WTC11 (cell line): Measurements from ENCODE around the gene UBE3A. TPM values are rescaled to one million over a fixed set of nuclear protein-coding genes. Genes with fewer than 3 reads are reported as not detected.
"Not testable (repeated sequence)": the region's sequence is repeated elsewhere in the genome, so short reads cannot be mapped to it uniquely, and the experiment has no call there.

Experiments used
- ATAC-seq: fragments of 200-7000 bp; cut with Tn5 transposase; 2 replicates; pipeline ENCODE4 v1.10.0; 2021; ENCODE audit warnings: mild to moderate bottlenecking, moderate library complexity
- CTCF ChIA-PET: fragments of 300-600 bp; sonication (Branson Sonifier 250); formaldehyde crosslinking; loops from one replicate; lab custom pipeline; 2021; ENCODE audit warnings: antibody characterized with exemption; lab: Charles Lee
- POLR2A ChIA-PET: fragments of 350-600 bp; sonication (Branson Sonifier 250); formaldehyde crosslinking; loops from one replicate; lab custom pipeline; 2021; ENCODE audit warnings: antibody characterized with exemption; lab: Charles Lee
- DNase-seq: peaks from one replicate; pipeline ENCODE4 v3.0.0; 2021; ENCODE audit warnings: low spot score
- H3K27ac Mint-ChIP-seq: 2 replicates; pipeline ENCODE4 v1.8.0; 2021; ENCODE audit warnings: mixed read lengths
- H3K27me3 Mint-ChIP-seq: 2 replicates; pipeline ENCODE4 v1.8.0; 2021; ENCODE audit warnings: low read depth, mild to moderate bottlenecking, moderate library complexity, mixed read lengths
- H3K36me3 Mint-ChIP-seq: 2 replicates; pipeline ENCODE4 v1.8.0; 2021; ENCODE audit warnings: mixed read lengths
- H3K4me1 Mint-ChIP-seq: 2 replicates; pipeline ENCODE4 v1.8.0; 2022; ENCODE audit warnings: mixed read lengths
- H3K4me3 Mint-ChIP-seq: 2 replicates; pipeline ENCODE4 v1.8.0; 2021; ENCODE audit warnings: mild to moderate bottlenecking, moderate library complexity, mixed read lengths
- H3K9me3 Mint-ChIP-seq: 2 replicates; pipeline ENCODE4 v1.8.0; 2021; ENCODE audit warnings: mixed read lengths
- JAZF1 ChIP-seq: fragments of 250-450 bp; sonication (Bioruptor Pico); IDR thresholded peaks from 2 replicates; pipeline ENCODE4 v1.9.0; 2021; ENCODE audit warnings: moderate library complexity, mild to moderate bottlenecking, inconsistent platforms
- MYBL2 ChIP-seq: sonication (generic); formaldehyde crosslinking; IDR thresholded peaks from 2 replicates; pipeline ENCODE4 v1.8.1; 2023; ENCODE audit warnings: mild to moderate bottlenecking, moderate library complexity, missing genetic modification reagents
- NFYB ChIP-seq: sonication (generic); formaldehyde crosslinking; conservative IDR thresholded peaks from 2 replicates; pipeline ENCODE4 v1.8.0; 2022; ENCODE audit warnings: low read depth, missing genetic modification reagents
- NR2C2 ChIP-seq: sonication (generic); formaldehyde crosslinking; IDR thresholded peaks from 2 replicates; pipeline ENCODE4 v1.8.0; 2022; ENCODE audit warnings: mild to moderate bottlenecking, missing genetic modification reagents
- OVOL2 ChIP-seq: fragments of 250-450 bp; sonication (Bioruptor Pico); IDR thresholded peaks from 2 replicates; pipeline ENCODE4 v1.9.0; 2021; ENCODE audit warnings: mild to moderate bottlenecking, borderline replicate concordance
- RELA ChIP-seq: sonication (generic); formaldehyde crosslinking; IDR thresholded peaks from 2 replicates; pipeline ENCODE4 v1.8.1; 2022; ENCODE audit warnings: missing genetic modification reagents, mild to moderate bottlenecking, borderline replicate concordance
- SMAD3 ChIP-seq: sonication (generic); formaldehyde crosslinking; IDR thresholded peaks from 2 replicates; pipeline ENCODE4 v1.8.0; 2022; ENCODE audit warnings: missing genetic modification reagents, mild to moderate bottlenecking, borderline replicate concordance
- TP53 ChIP-seq: sonication (generic); formaldehyde crosslinking; IDR thresholded peaks from 2 replicates; pipeline ENCODE4 v1.8.1; 2023; ENCODE audit warnings: mild to moderate bottlenecking, missing genetic modification reagents
- ZNF138 ChIP-seq: sonication (generic); formaldehyde crosslinking; conservative IDR thresholded peaks from 2 replicates; pipeline ENCODE4 v1.8.1; 2022; ENCODE audit warnings: mild to moderate bottlenecking, moderate library complexity, missing genetic modification reagents
- ZNF317 ChIP-seq: sonication (generic); formaldehyde crosslinking; IDR thresholded peaks from 2 replicates; pipeline ENCODE4 v1.8.1; 2023; ENCODE audit warnings: low read depth, mild to moderate bottlenecking, moderate library complexity, missing genetic modification reagents, borderline replicate concordance
- total RNA-seq: library from RNA; stranded (reverse); gene quantifications from 3 replicates; pipeline ENCODE4 v1.2.3, GENCODE V29; 2021
- TF ChIP-seq, protein P1 (sequence below): sonication (generic); formaldehyde crosslinking; IDR thresholded peaks from 2 replicates; pipeline ENCODE4 v1.8.1; 2023; ENCODE audit warnings: mild to moderate bottlenecking, moderate library complexity, missing genetic modification reagents
- TF ChIP-seq, protein P2 (sequence below): fragments of 200-600 bp; IDR thresholded peaks from 2 replicates; pipeline ENCODE4 v1.8.0; 2022; ENCODE audit warnings: antibody characterized with exemption
- TF ChIP-seq, protein P3 (sequence below): sonication (generic); formaldehyde crosslinking; IDR thresholded peaks from 2 replicates; pipeline ENCODE4 v1.8.1; 2023; ENCODE audit warnings: mild to moderate bottlenecking, missing genetic modification reagents
- TF ChIP-seq, protein P4 (sequence below): sonication (generic); formaldehyde crosslinking; IDR thresholded peaks from 2 replicates; pipeline ENCODE4 v1.8.1; 2023; ENCODE audit warnings: mild to moderate bottlenecking, missing genetic modification reagents, borderline replicate concordance
- TF ChIP-seq, protein P5 (sequence below): sonication (generic); formaldehyde crosslinking; IDR thresholded peaks from 2 replicates; pipeline ENCODE4 v1.8.1; 2022; ENCODE audit warnings: mild to moderate bottlenecking, missing genetic modification reagents, moderate library complexity, borderline replicate concordance

Gene UBE3A
- total RNA-seq, 1 experiment from 2014 or later, result 120 TPM

DNA sequence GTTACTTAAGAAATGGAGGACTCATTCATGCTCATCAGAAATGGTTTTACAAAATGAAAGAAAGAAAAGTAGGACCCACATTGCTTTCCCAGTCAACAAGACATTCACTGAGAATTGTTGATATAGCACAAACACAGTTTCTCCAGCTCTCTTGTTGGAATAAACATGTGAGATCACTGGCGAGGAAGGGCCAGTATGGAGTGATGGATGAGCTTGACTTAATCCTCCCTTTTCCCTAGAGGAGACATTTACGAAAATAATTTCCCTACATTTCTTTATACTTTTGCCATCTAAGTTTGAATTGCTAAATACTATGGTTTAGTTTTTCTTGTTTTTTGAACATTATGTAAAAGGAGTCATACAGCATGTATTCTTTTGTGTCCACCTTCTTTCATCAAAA, 15.9 kb upstream of the UBE3A start:
- no peak overlapping the region for H3K27ac Mint-ChIP-seq

DNA sequence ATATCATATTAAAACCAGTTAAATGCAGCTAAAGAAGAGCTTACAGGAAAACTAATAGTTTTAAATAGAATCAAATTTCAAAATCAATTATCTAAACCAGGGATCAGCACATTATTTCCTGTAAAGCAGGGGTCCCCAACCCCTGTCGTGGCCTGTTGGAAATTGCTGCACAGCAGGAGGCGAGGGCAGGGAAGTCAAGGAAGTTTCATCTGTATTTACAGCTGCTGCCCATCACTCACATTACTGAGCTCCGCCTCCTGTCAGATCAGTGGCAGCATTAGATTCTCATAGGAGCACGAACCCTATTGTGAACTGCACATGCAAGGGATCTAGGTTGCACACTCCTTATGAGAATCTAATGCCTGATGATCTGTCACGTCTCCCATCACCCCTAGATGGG, 14.4 kb upstream of the UBE3A start:
- H3K27me3 Mint-ChIP-seq, POLR2A ChIA-PET, H3K27ac Mint-ChIP-seq, ATAC-seq, H3K4me3 Mint-ChIP-seq, CTCF ChIA-PET, DNase-seq, H3K4me1 Mint-ChIP-seq: not testable (repeated sequence)
- Mint-ChIP-seq H3K9me3 (peaks cover 49% of the 10 kb centered on the region), H3K36me3 (peaks cover 16% of the 10 kb centered on the region)

More for the DNA sequence above, 15.9 kb upstream of the UBE3A start:
- no peak for DNase-seq
- Mint-ChIP-seq H3K4me1 (no peaks in the 10 kb centered on the region), H3K27me3 (no peaks in the 10 kb centered on the region), H3K4me3 (no peak overlapping the region)
- CTCF ChIA-PET, result no interaction called here
- TF ChIP-seq, protein P1, sequence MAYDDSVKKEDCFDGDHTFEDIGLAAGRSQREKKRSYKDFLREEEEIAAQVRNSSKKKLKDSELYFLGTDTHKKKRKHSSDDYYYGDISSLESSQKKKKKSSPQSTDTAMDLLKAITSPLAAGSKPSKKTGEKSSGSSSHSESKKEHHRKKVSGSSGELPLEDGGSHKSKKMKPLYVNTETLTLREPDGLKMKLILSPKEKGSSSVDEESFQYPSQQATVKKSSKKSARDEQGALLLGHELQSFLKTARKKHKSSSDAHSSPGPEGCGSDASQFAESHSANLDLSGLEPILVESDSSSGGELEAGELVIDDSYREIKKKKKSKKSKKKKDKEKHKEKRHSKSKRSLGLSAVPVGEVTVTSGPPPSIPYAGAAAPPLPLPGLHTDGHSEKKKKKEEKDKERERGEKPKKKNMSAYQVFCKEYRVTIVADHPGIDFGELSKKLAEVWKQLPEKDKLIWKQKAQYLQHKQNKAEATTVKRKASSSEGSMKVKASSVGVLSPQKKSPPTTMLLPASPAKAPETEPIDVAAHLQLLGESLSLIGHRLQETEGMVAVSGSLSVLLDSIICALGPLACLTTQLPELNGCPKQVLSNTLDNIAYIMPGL (CRISPR knock-in tag), result no peak
- no peak for TF ChIP-seq ZNF138
- TF ChIP-seq, protein P2, sequence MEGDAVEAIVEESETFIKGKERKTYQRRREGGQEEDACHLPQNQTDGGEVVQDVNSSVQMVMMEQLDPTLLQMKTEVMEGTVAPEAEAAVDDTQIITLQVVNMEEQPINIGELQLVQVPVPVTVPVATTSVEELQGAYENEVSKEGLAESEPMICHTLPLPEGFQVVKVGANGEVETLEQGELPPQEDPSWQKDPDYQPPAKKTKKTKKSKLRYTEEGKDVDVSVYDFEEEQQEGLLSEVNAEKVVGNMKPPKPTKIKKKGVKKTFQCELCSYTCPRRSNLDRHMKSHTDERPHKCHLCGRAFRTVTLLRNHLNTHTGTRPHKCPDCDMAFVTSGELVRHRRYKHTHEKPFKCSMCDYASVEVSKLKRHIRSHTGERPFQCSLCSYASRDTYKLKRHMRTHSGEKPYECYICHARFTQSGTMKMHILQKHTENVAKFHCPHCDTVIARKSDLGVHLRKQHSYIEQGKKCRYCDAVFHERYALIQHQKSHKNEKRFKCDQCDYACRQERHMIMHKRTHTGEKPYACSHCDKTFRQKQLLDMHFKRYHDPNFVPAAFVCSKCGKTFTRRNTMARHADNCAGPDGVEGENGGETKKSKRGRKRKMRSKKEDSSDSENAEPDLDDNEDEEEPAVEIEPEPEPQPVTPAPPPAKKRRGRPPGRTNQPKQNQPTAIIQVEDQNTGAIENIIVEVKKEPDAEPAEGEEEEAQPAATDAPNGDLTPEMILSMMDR, result no peak
- no peak for TF ChIP-seq MYBL2
- TF ChIP-seq RELA (CRISPR knock-in tag), result no peak
- TF ChIP-seq OVOL2, result no peak
- TF ChIP-seq TP53, result no peak
- no peak for TF ChIP-seq SMAD3
- TF ChIP-seq NR2C2 (CRISPR knock-in tag), result no peak
- TF ChIP-seq JAZF1 (CRISPR knock-in tag), result no peak
- TF ChIP-seq, protein P3, sequence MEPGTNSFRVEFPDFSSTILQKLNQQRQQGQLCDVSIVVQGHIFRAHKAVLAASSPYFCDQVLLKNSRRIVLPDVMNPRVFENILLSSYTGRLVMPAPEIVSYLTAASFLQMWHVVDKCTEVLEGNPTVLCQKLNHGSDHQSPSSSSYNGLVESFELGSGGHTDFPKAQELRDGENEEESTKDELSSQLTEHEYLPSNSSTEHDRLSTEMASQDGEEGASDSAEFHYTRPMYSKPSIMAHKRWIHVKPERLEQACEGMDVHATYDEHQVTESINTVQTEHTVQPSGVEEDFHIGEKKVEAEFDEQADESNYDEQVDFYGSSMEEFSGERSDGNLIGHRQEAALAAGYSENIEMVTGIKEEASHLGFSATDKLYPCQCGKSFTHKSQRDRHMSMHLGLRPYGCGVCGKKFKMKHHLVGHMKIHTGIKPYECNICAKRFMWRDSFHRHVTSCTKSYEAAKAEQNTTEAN, result no peak
- TF ChIP-seq, protein P4, sequence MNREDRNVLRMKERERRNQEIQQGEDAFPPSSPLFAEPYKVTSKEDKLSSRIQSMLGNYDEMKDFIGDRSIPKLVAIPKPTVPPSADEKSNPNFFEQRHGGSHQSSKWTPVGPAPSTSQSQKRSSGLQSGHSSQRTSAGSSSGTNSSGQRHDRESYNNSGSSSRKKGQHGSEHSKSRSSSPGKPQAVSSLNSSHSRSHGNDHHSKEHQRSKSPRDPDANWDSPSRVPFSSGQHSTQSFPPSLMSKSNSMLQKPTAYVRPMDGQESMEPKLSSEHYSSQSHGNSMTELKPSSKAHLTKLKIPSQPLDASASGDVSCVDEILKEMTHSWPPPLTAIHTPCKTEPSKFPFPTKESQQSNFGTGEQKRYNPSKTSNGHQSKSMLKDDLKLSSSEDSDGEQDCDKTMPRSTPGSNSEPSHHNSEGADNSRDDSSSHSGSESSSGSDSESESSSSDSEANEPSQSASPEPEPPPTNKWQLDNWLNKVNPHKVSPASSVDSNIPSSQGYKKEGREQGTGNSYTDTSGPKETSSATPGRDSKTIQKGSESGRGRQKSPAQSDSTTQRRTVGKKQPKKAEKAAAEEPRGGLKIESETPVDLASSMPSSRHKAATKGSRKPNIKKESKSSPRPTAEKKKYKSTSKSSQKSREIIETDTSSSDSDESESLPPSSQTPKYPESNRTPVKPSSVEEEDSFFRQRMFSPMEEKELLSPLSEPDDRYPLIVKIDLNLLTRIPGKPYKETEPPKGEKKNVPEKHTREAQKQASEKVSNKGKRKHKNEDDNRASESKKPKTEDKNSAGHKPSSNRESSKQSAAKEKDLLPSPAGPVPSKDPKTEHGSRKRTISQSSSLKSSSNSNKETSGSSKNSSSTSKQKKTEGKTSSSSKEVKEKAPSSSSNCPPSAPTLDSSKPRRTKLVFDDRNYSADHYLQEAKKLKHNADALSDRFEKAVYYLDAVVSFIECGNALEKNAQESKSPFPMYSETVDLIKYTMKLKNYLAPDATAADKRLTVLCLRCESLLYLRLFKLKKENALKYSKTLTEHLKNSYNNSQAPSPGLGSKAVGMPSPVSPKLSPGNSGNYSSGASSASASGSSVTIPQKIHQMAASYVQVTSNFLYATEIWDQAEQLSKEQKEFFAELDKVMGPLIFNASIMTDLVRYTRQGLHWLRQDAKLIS (CRISPR knock-in tag), result no peak
- no peak for TF ChIP-seq ZNF317 (CRISPR knock-in tag)
- TF ChIP-seq, protein P5, sequence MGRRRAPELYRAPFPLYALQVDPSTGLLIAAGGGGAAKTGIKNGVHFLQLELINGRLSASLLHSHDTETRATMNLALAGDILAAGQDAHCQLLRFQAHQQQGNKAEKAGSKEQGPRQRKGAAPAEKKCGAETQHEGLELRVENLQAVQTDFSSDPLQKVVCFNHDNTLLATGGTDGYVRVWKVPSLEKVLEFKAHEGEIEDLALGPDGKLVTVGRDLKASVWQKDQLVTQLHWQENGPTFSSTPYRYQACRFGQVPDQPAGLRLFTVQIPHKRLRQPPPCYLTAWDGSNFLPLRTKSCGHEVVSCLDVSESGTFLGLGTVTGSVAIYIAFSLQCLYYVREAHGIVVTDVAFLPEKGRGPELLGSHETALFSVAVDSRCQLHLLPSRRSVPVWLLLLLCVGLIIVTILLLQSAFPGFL (CRISPR knock-in tag), result no peak
- TF ChIP-seq NFYB, result no peak
- TF ChIP-seq, all 79 proteins: peak for 0
- ATAC-seq, result no peak
- peaks cover 16% of the 10 kb centered on the region for H3K36me3 Mint-ChIP-seq
- peaks cover 48% of the 10 kb centered on the region for H3K9me3 Mint-ChIP-seq
- POLR2A ChIA-PET, result no interaction called here
